ENCODE measurements around the gene CABP7.

The CABP7 gene

GRCh38 chr22:29718949-29719898 is 579 bp upstream of the CABP7 start:
- in situ Hi-C loops (cut with HindIII; ENCODE audit: low pct_ligation_motif_present, low pct_unique_long_range_greater_than_20kb, low sequenced_read_pairs), result no loop called here
- no peak for DNase-seq

GRCh38 chr22:29720811-29721323 is 1.1 kb downstream of the CABP7 start:
- no peak for DNase-seq
- in situ Hi-C loops (cut with HindIII; ENCODE audit: low pct_ligation_motif_present, low pct_unique_long_range_greater_than_20kb, low sequenced_read_pairs), result no loop called here

GRCh38 chr22:29722151-29722550 is 2.3 kb downstream of the CABP7 start:
- peak; percentile 21 for DNase-seq
- in situ Hi-C loops (cut with HindIII; ENCODE audit: low pct_ligation_motif_present, low pct_unique_long_range_greater_than_20kb, low sequenced_read_pairs), result no loop called here

- in situ Hi-C loops (cut with HindIII; ENCODE audit: low pct_ligation_motif_present, low pct_unique_long_range_greater_than_20kb, low sequenced_read_pairs), result no loop called here
- no peak for DNase-seq
Observed at GRCh38 chr22:29722587-29722986, 2.8 kb downstream of the CABP7 start.

- in situ Hi-C loops (cut with HindIII; ENCODE audit: low pct_ligation_motif_present, low pct_unique_long_range_greater_than_20kb, low sequenced_read_pairs), result no loop called here
- DNase-seq, result no peak
Observed at GRCh38 chr22:29723766-29724165, 4.0 kb downstream of the CABP7 start.

- no peak for DNase-seq
- in situ Hi-C loops (cut with HindIII; ENCODE audit: low pct_ligation_motif_present, low pct_unique_long_range_greater_than_20kb, low sequenced_read_pairs), result no loop called here
Observed at GRCh38 chr22:29724843-29725242, 5.0 kb downstream of the CABP7 start.

- in situ Hi-C loops (cut with HindIII; ENCODE audit: low pct_ligation_motif_present, low pct_unique_long_range_greater_than_20kb, low sequenced_read_pairs), result no loop called here
Observed at GRCh38 chr22:29726106-29726505, 6.3 kb downstream of the CABP7 start.

GRCh38 chr22:29726512-29727130 is 6.8 kb downstream of the CABP7 start:
- DNase-seq, result no peak
- in situ Hi-C loops (cut with HindIII; ENCODE audit: low pct_ligation_motif_present, low pct_unique_long_range_greater_than_20kb, low sequenced_read_pairs), result no loop called here

More at GRCh38 chr22:29726106-29726505, 6.3 kb downstream of the CABP7 start:
- DNase-seq, result no peak

- DNase-seq, result no peak
- in situ Hi-C loops (cut with HindIII; ENCODE audit: low pct_ligation_motif_present, low pct_unique_long_range_greater_than_20kb, low sequenced_read_pairs), result no loop called here
Observed at GRCh38 chr22:29727131-29727523, 7.3 kb downstream of the CABP7 start.

- in situ Hi-C loops (cut with HindIII; ENCODE audit: low pct_ligation_motif_present, low pct_unique_long_range_greater_than_20kb, low sequenced_read_pairs), result no loop called here
- no peak for DNase-seq
Observed at GRCh38 chr22:29729161-29729560, 9.4 kb downstream of the CABP7 start.

- in situ Hi-C loops (cut with HindIII; ENCODE audit: low pct_ligation_motif_present, low pct_unique_long_range_greater_than_20kb, low sequenced_read_pairs), result no loop called here
Observed at GRCh38 chr22:29731058-29731850, 11.5 kb downstream of the CABP7 start.

GRCh38 chr22:29732883-29733282 is 13.1 kb downstream of the CABP7 start:
- in situ Hi-C loops (cut with HindIII; ENCODE audit: low pct_ligation_motif_present, low pct_unique_long_range_greater_than_20kb, low sequenced_read_pairs), result no loop called here
- no peak for DNase-seq

More at GRCh38 chr22:29731058-29731850, 11.5 kb downstream of the CABP7 start:
- DNase-seq, result no peak

- DNase-seq, result no peak
- in situ Hi-C loops (cut with HindIII; ENCODE audit: low pct_ligation_motif_present, low pct_unique_long_range_greater_than_20kb, low sequenced_read_pairs), result no loop called here
Observed at GRCh38 chr22:29733362-29734201, 13.8 kb downstream of the CABP7 start.

GRCh38 chr22:29734406-29734805 is 14.6 kb downstream of the CABP7 start:
- in situ Hi-C loops (cut with HindIII; ENCODE audit: low pct_ligation_motif_present, low pct_unique_long_range_greater_than_20kb, low sequenced_read_pairs), result no loop called here

GRCh38 chr22:29734838-29735237 is 15.0 kb downstream of the CABP7 start:
- in situ Hi-C loops (cut with HindIII; ENCODE audit: low pct_ligation_motif_present, low pct_unique_long_range_greater_than_20kb, low sequenced_read_pairs), result no loop called here
- DNase-seq, result no peak

More at GRCh38 chr22:29734406-29734805, 14.6 kb downstream of the CABP7 start:
- no peak for DNase-seq

GRCh38 chr22:29735416-29735815 is 15.6 kb downstream of the CABP7 start:
- in situ Hi-C loops (cut with HindIII; ENCODE audit: low pct_ligation_motif_present, low pct_unique_long_range_greater_than_20kb, low sequenced_read_pairs), result no loop called here
- DNase-seq, result no peak

- no peak for DNase-seq
- in situ Hi-C loops (cut with HindIII; ENCODE audit: low pct_ligation_motif_present, low pct_unique_long_range_greater_than_20kb, low sequenced_read_pairs), result no loop called here
Observed at GRCh38 chr22:29737251-29738117, 17.7 kb downstream of the CABP7 start.

Data from ACHN (cell line).